NCI-H2196 treated with DMSO at 0.1 percent for 48 hours (cell line): ENCODE results near the gene KRTAP5-3.
"Not testable (repeated sequence)": the region's sequence is repeated elsewhere in the genome, so short reads cannot be mapped to it uniquely, and the experiment has no call there.

Experiments used
- DNase-seq: peaks from one replicate; lab custom pipeline; 2025; ENCODE audit not compliant: unreplicated experiment; lab: John Stamatoyannopoulos, UW

KRTAP5-3 gene

GRCh38 chr11:1608363-1608762 lies at the start of gene KRTAP5-3:
KRTAP5-3 (minus strand) TSS chr11:1608463; CDS start chr11:1608385, 78 bp downstream.
- no peak for DNase-seq

- DNase-seq = no peak
Observed at GRCh38 chr11:1656670-1657069, 48.4 kb upstream of the KRTAP5-3 start.

GRCh38 chr11:1656061-1656441 lies 47.8 kb upstream of the KRTAP5-3 start:
- DNase-seq = no peak

- no peak for DNase-seq
Observed at GRCh38 chr11:1655168-1656060, 47.2 kb upstream of the KRTAP5-3 start.

GRCh38 chr11:1654388-1655167 lies 46.3 kb upstream of the KRTAP5-3 start:
- no peak for DNase-seq

GRCh38 chr11:1653541-1654387 lies 45.5 kb upstream of the KRTAP5-3 start:
- no peak for DNase-seq

GRCh38 chr11:1652771-1653540 lies 44.7 kb upstream of the KRTAP5-3 start:
- peak; percentile 39 for DNase-seq

GRCh38 chr11:1652442-1652770 lies 44.1 kb upstream of the KRTAP5-3 start:
- no peak for DNase-seq

- no peak for DNase-seq
Observed at GRCh38 chr11:1652026-1652425, 43.8 kb upstream of the KRTAP5-3 start.

- no peak for DNase-seq
Observed at GRCh38 chr11:1651411-1651980, 43.2 kb upstream of the KRTAP5-3 start.

- no peak for DNase-seq
Observed at GRCh38 chr11:1650918-1651262, 42.6 kb upstream of the KRTAP5-3 start.

- DNase-seq = no peak
Observed at GRCh38 chr11:1650034-1650917, 42.0 kb upstream of the KRTAP5-3 start.

- DNase-seq = no peak
Observed at GRCh38 chr11:1648653-1649420, 40.6 kb upstream of the KRTAP5-3 start.

GRCh38 chr11:1647901-1648652 lies 39.8 kb upstream of the KRTAP5-3 start:
- DNase-seq = no peak

- DNase-seq = not testable (repeated sequence)
Observed at GRCh38 chr11:1646540-1646939, 38.3 kb upstream of the KRTAP5-3 start.

- no peak for DNase-seq
Observed at GRCh38 chr11:1645357-1645821, 37.1 kb upstream of the KRTAP5-3 start.

- no peak for DNase-seq
Observed at GRCh38 chr11:1644601-1645356, 36.5 kb upstream of the KRTAP5-3 start.
